Lung (tissue), 12 donors: ENCODE data around the gene RALA. TPM values are rescaled to one million over a fixed set of nuclear protein-coding genes. Genes with fewer than 3 reads are reported as not detected.

ENCODE experiments used
- ATAC-seq: fragments of 200-7000 bp; cut with Tn5 transposase; one replicate; pipeline ENCODE4 v1.9.1; 2020; ENCODE audit warnings: moderate number of reproducible peaks; ENCODE audit not compliant: insufficient read depth, low FRiP score
- DNase-seq, 3 donors: peaks; one replicate each; pipeline ENCODE4 v3.0.0-alpha.2; 2013 to 2017
- H3K27ac ChIP-seq, 2 donors: one replicate each; pipeline ENCODE4 v1.5.1; 2013; ENCODE audit warnings: mild to moderate bottlenecking in 2 of 2, moderate library complexity in 2 of 2, control low read depth in 1 of 2, inconsistent platforms in 1 of 2, low read depth in 1 of 2, low read length in 1 of 2
- H3K27me3 ChIP-seq, 3 donors: one replicate each; pipeline ENCODE4 v1.5.1; 2013; ENCODE audit warnings: low read length in 2 of 3; ENCODE audit not compliant: control insufficient read depth in 3 of 3, insufficient read depth in 3 of 3
- H3K36me3 ChIP-seq, 4 donors: one replicate each; pipeline ENCODE4 v1.5.1; 2013; ENCODE audit warnings: low read length in 4 of 4, mild to moderate bottlenecking in 1 of 4, moderate library complexity in 1 of 4; ENCODE audit not compliant: control insufficient read depth in 4 of 4, insufficient read depth in 4 of 4
- H3K4me1 ChIP-seq, 5 donors: one replicate each; pipeline ENCODE4 v1.5.1; 2013; ENCODE audit warnings: low read length in 5 of 5, mild to moderate bottlenecking in 2 of 5, moderate library complexity in 1 of 5; ENCODE audit not compliant: control insufficient read depth in 5 of 5, insufficient read depth in 5 of 5
- H3K4me3 ChIP-seq: one replicate; pipeline ENCODE4 v1.5.1; 2013; ENCODE audit warnings: mild to moderate bottlenecking, control low read depth, moderate library complexity
- H3K9ac ChIP-seq, 2 donors: one replicate each; pipeline ENCODE4 v1.5.1; 2013; ENCODE audit warnings: low read length in 2 of 2, control low read depth in 1 of 2; ENCODE audit not compliant: insufficient read depth in 1 of 2
- H3K9me3 ChIP-seq, 4 donors: one replicate each; pipeline ENCODE4 v1.5.1; 2013; ENCODE audit warnings: low read length in 3 of 4, mild to moderate bottlenecking in 1 of 4, moderate library complexity in 1 of 4; ENCODE audit not compliant: control insufficient read depth in 4 of 4, insufficient read depth in 3 of 4
- CTCF ChIP-seq: IDR thresholded peaks from 2 replicates; pipeline ENCODE4 v1.5.1; 2012; ENCODE audit warnings: mild to moderate bottlenecking; ENCODE audit errors: control extremely low read depth, extremely low read depth
- WGBS, 2 donors: extraction: QIAGEN DNeasy Blood & Tissue Kit; methylation state at CpG; one replicate each; pipeline ENCODE4 v1.1.7; 2013; 5-methylcytosine and 5-hydroxymethylcytosine counted together
- polyA plus RNA-seq, 2 donors: library from polyadenylated mRNA; stranded (reverse); fragments of 200-250 nt; gene quantifications; one replicate each; pipeline ENCODE4 v1.2.1, GENCODE V29; 2013
- total RNA-seq, 2 donors: library from RNA; depleted of rRNA in 1 of 2; stranded (reverse); fragments of >200 nt in 1 of 2; gene quantifications; one replicate each; pipeline ENCODE4 v1.2.1, GENCODE V29; 2014 to 2021
- donor health status: control.
- donor health status: control.
- donor health status: Bipolar disorder and iron deficiency.
- donor health status: healthy.
- donor health status: DM: yes; HTN: yes; CAD: no.

Gene RALA
- total and polyA plus RNA-seq, 4 donors, result 29.5 to 41.0 (median 30.6) TPM

- peaks cover 0 to 5% (median 2%) of the 10 kb centered on the region in 4 donors for H3K36me3 ChIP-seq
- H3K27ac ChIP-seq, result no peak overlapping the region
- H3K9me3 ChIP-seq, result peaks cover 0 to 5% (median 0%) of the 10 kb centered on the region in 4 donors
- peaks cover 0 to 14% (median 5%) of the 10 kb centered on the region in 5 donors for H3K4me1 ChIP-seq
- TF ChIP-seq CTCF, result no peak
- ATAC-seq, result no peak
- H3K27me3 ChIP-seq, result no peaks in the 10 kb centered on the region
- H3K4me3 ChIP-seq, result no peak overlapping the region
- no peak for DNase-seq
- no peak overlapping the region for H3K9ac ChIP-seq
Observed at GRCh38 chr7:39663263-39663662, 39.9 kb downstream of the RALA start.

- Histone ChIP-seq H3K4me1 (peaks cover 0 to 14% (median 5%) of the 10 kb centered on the region in 5 donors), H3K9ac (no peak overlapping the region), H3K36me3 (peaks cover 0 to 5% (median 1%) of the 10 kb centered on the region in 4 donors), H3K27me3 (no peaks in the 10 kb centered on the region), H3K4me3 (no peak overlapping the region), H3K27ac (no peak overlapping the region), H3K9me3 (peaks cover 0 to 5% (median 0%) of the 10 kb centered on the region in 4 donors)
- WGBS, 2 donors, result 63 to 89% methylated on average over 1 of the region's 1 CpG
- no peak for DNase-seq
- no peak for TF ChIP-seq CTCF
- no peak for ATAC-seq
Observed at GRCh38 chr7:39664057-39664456, 40.7 kb downstream of the RALA start.

- H3K4me3 ChIP-seq, result no peak overlapping the region
- no peak for ATAC-seq
- H3K27ac ChIP-seq, result no peak overlapping the region
- no peaks in the 10 kb centered on the region for H3K27me3 ChIP-seq
- H3K9me3 ChIP-seq, result peaks cover 0 to 5% (median 0%) of the 10 kb centered on the region in 4 donors
- no peak for TF ChIP-seq CTCF
- H3K9ac ChIP-seq, result no peak overlapping the region
- no peak for DNase-seq
- 85 to 86% methylated on average over 3 of the region's 3 CpGs for WGBS, 2 donors
- peaks cover 0 to 5% (median 1%) of the 10 kb centered on the region in 4 donors for H3K36me3 ChIP-seq
- peaks cover 0 to 13% (median 5%) of the 10 kb centered on the region in 5 donors for H3K4me1 ChIP-seq
Observed at GRCh38 chr7:39664585-39664984, 41.2 kb downstream of the RALA start.

GRCh38 chr7:39666562-39666961 lies 43.2 kb downstream of the RALA start:
- no peak for DNase-seq
- Histone ChIP-seq H3K9me3 (peaks cover 0 to 3% (median 0%) of the 10 kb centered on the region in 4 donors), H3K36me3 (peaks cover 0 to 5% (median 1%) of the 10 kb centered on the region in 4 donors), H3K27ac (no peak overlapping the region), H3K4me1 (peaks cover 0 to 13% (median 5%) of the 10 kb centered on the region in 5 donors), H3K4me3 (no peak overlapping the region), H3K27me3 (no peaks in the 10 kb centered on the region), H3K9ac (no peak overlapping the region)
- WGBS, 2 donors, result 95% methylated on average over 2 of the region's 2 CpGs
- ATAC-seq, result no peak
- no peak for TF ChIP-seq CTCF
